Activated CD4-positive, CD25-positive, alpha-beta regulatory T cell treated with anti-CD3 and anti-CD28 coated beads, Interleukin-2, amount 50 U/mL, for 24 hours (primary cell): ENCODE data around the gene RRBP1.
"Not testable (repeated sequence)": the region's sequence is repeated elsewhere in the genome, so short reads cannot be mapped to it uniquely, and the experiment has no call there.

Source experiments
- ATAC-seq, 2 donors: fragments of 150-1000 bp; cut with Tn5 transposase; one replicate each; pipeline ENCODE4 v1.10.0; 2021; ENCODE audit warnings: mild to moderate bottlenecking in 1 of 2, moderate library complexity in 1 of 2

RRBP1 gene

GRCh38 chr20:17659801-17660200 is 22.2 kb downstream of the RRBP1 start:
- ATAC-seq, result no peak

- ATAC-seq, result not testable (repeated sequence)
Measured at GRCh38 chr20:17659344-17659743, 22.7 kb downstream of the RRBP1 start.

GRCh38 chr20:17658648-17658993 is 23.4 kb downstream of the RRBP1 start:
- ATAC-seq, result no peak

GRCh38 chr20:17657898-17658647 is 24.0 kb downstream of the RRBP1 start:
- ATAC-seq, result no peak

- no peak for ATAC-seq
Measured at GRCh38 chr20:17657079-17657825, 24.8 kb downstream of the RRBP1 start.

GRCh38 chr20:17655865-17656479 is 26.1 kb downstream of the RRBP1 start:
- ATAC-seq, result no peak

GRCh38 chr20:17655286-17655651 is 26.8 kb downstream of the RRBP1 start:
- ATAC-seq, result no peak

GRCh38 chr20:17654649-17655285 is 27.3 kb downstream of the RRBP1 start:
- no peak for ATAC-seq

- ATAC-seq, result no peak
Measured at GRCh38 chr20:17653835-17654648, 28.0 kb downstream of the RRBP1 start.

- no peak for ATAC-seq
Measured at GRCh38 chr20:17652411-17652810, 29.6 kb downstream of the RRBP1 start.

- no peak for ATAC-seq
Measured at GRCh38 chr20:17651760-17652388, 30.2 kb downstream of the RRBP1 start.

GRCh38 chr20:17651129-17651759 is 30.8 kb downstream of the RRBP1 start:
- no peak for ATAC-seq

GRCh38 chr20:17650301-17651128 is 31.5 kb downstream of the RRBP1 start:
- no peak for ATAC-seq

- no peak for ATAC-seq
Measured at GRCh38 chr20:17648791-17649730, 33.0 kb downstream of the RRBP1 start.

- ATAC-seq, result no peak
Measured at GRCh38 chr20:17648315-17648646, 33.8 kb downstream of the RRBP1 start.

GRCh38 chr20:17647391-17648314 is 34.4 kb downstream of the RRBP1 start:
- no peak for ATAC-seq

- no peak for ATAC-seq
Measured at GRCh38 chr20:17646961-17647301, 35.1 kb downstream of the RRBP1 start.

GRCh38 chr20:17646209-17646960 is 35.7 kb downstream of the RRBP1 start:
- no peak for ATAC-seq
